NCI-H774 (cell line): ENCODE data around the gene RPP14.

Source experiments
- DNase-seq: peaks from one replicate; lab custom pipeline; 2025; lab: John Stamatoyannopoulos, UW

The RPP14 gene

DNA sequence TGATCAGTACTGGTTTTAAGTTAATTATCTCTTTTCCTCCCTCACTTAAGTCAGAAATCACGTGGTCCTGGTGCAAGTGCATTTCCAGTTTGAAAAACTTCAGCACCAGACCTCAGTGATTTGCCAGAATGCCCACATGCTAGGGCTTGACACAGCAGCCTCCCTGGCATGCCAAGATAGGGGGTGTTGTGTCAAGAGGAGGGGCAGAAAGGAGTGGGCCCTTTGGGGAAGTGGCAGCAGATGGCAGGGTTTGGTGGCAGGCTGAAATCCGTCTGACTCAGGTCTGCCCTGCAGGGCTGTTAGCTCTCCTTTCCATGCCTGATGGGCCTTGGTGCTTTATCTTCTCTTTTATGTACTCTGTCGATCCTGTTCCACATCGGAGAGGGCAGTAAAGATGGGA lies 50.0 kb downstream of the RPP14 start:
- no peak for DNase-seq

DNA sequence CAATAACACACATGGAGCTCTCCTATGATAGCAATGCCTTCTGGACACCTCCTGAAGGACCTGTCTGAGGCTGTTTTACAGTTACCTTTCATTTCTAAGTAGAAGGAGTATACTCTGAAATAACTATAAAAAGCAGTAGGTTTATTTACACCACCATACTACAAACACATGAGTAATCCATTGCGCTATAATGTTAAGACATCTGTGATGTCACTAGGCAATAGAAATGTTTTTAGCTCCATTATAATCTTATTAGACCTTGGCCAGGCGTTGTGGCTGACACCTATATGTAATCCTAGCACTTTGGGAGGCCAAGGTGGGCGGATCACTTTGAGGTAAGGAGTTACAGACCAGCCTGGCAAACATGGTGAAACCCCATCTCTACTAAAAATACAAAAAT lies 51.4 kb downstream of the RPP14 start:
- no peak for DNase-seq

DNA sequence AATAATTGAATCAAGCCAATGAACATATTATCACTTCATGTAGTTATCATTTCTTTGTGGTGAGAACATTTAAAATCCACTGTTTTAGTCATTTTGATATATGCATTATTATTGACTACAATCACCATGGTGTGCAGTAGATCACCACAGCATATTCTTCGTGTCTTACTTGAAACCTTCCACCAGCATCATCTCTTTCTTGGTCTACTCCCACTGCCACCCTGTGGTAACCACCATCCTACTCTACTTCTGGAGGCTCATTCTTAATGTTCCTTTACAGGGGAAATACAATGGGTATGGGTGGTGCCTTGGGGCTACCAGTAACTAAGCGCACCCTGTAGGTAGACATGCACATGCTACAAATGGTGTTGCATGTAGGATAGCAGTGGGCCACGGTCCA lies 52.0 kb downstream of the RPP14 start:
- no peak for DNase-seq

DNA sequence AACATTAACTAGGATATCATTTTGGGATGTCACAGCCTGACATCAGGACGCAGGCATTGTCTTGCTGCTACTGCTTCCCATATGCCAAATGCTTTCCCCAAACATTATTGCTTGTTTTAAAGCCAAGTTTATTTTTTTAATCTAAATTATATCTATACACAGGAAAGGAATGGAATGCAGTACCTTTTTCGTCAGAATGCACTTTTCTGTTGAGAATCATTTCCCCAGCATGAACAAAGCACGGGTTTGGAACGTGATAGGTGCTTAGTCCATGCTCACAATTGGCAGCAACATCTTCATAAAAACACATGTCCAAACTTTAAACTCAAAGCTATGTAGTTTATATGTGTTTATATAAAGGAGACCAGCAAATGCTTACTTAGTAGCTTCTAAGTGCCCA lies 52.8 kb downstream of the RPP14 start:
- no peak for DNase-seq

DNA sequence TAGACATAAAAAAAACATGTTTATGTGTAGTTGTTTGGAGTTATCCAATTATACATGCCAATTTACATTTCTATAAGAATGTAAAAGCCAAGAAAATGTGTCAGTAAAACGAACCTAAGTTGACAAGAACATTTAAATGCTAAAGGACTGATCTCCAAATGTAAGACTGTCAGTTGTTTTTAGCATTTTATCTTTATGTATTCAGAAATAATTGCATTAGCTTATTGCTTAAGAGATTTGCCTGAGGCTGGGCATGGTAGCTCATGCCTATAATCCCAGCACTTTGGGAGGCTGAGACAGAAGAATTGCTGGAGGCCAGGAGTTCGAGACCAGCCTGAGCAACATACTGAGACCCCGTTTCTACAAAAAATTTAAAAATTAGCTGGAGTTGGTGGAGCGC lies 53.6 kb downstream of the RPP14 start:
- no peak for DNase-seq

DNA sequence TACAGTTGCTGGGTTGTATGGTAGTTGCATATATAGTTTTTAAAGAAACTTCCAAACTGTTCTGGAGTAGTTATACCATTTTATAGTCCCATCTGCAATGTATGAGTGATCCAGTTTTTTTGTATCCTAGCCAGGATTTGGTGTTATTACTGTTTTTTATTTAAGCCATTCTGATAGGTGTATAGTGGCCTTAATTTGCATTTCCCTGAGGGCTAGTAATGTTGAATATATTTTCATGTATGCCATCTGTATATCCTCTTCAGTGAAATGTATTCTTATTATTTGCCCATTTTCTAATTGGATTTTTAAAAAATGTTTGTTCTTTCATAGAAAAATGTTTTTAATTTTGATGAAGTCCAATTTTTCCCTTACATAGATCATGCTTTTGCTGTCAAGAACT lies 55.8 kb downstream of the RPP14 start:
- no peak for DNase-seq

DNA sequence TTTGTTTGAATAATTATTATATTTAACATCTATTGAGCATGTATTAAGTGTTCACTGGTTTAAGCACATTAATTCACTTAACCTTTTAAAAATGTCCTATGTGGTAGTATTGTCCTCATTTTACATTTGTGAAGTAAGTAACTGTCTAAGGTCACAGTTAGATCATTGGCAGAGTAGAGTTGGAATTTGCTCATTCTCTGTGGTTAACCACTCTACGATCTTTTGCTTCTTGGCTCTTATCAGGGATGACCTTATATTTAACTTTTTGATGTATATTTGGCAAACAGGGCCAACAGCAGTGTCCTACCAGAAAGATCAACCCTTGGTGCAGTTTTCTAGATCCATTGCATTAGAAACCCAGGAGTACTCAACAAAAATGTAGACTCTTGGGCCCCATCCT lies 60.7 kb downstream of the RPP14 start:
- DNase-seq: no peak

DNA sequence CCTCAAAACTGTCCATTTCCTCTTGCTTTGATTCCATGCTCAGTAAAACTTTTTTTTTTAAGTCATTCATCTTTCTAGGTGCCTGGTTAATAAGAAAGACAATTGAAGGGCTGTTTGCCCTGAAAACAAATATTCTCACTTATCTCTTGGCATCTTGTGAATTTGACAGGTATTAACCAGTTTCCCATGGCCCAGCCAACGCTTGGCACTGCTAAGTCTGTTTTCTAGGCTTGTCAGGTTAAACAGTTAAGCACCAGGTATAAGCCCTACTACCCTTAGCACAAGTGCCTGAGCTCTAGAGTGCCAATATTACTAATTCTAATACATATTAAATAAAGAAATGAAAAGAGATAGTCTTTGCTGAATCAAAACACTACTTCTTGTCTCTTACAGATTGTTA lies 63.0 kb downstream of the RPP14 start:
- no peak for DNase-seq
